ENCODE results near the gene ITGA11.
A peak's percentile ranks its signal among the peaks of the same experiment; 100 is the strongest.

Gene ITGA11

GRCh38 chr15:68310804-68311463, 121.0 kb downstream of the ITGA11 start:
- H3K9me3 ChIP-seq, result no peaks in the 10 kb centered on the region
- no peak for DNase-seq
- no peak overlapping the region for H3K4me3 ChIP-seq (ENCODE audit: low read depth, low read length)
- H3K4me1 ChIP-seq, result peaks cover 10% of the 10 kb centered on the region
- TF ChIP-seq, protein P1, sequence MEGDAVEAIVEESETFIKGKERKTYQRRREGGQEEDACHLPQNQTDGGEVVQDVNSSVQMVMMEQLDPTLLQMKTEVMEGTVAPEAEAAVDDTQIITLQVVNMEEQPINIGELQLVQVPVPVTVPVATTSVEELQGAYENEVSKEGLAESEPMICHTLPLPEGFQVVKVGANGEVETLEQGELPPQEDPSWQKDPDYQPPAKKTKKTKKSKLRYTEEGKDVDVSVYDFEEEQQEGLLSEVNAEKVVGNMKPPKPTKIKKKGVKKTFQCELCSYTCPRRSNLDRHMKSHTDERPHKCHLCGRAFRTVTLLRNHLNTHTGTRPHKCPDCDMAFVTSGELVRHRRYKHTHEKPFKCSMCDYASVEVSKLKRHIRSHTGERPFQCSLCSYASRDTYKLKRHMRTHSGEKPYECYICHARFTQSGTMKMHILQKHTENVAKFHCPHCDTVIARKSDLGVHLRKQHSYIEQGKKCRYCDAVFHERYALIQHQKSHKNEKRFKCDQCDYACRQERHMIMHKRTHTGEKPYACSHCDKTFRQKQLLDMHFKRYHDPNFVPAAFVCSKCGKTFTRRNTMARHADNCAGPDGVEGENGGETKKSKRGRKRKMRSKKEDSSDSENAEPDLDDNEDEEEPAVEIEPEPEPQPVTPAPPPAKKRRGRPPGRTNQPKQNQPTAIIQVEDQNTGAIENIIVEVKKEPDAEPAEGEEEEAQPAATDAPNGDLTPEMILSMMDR (IDR thresholded peaks at IDR 0.05; ENCODE audit: low read depth, low read length), result no peak
- no peaks in the 10 kb centered on the region for H3K27me3 ChIP-seq
- no peaks in the 10 kb centered on the region for H3K36me3 ChIP-seq

GRCh38 chr15:68310178-68310803, 121.7 kb downstream of the ITGA11 start:
- no peaks in the 10 kb centered on the region for H3K27me3 ChIP-seq
- no peaks in the 10 kb centered on the region for H3K36me3 ChIP-seq
- no peak overlapping the region for H3K4me3 ChIP-seq (ENCODE audit: low read depth, low read length)
- peak; percentile 63 for DNase-seq
- H3K4me1 ChIP-seq, result peaks cover 10% of the 10 kb centered on the region
- H3K9me3 ChIP-seq, result no peaks in the 10 kb centered on the region
- TF ChIP-seq, protein P1 (IDR thresholded peaks at IDR 0.05; ENCODE audit: low read depth, low read length), result no peak

- Histone ChIP-seq H3K4me3 (ENCODE audit: low read depth, low read length) (no peak overlapping the region), H3K4me1 (peaks cover 10% of the 10 kb centered on the region), H3K36me3 (no peaks in the 10 kb centered on the region), H3K9me3 (no peaks in the 10 kb centered on the region), H3K27me3 (no peaks in the 10 kb centered on the region)
- TF ChIP-seq, protein P1 (IDR thresholded peaks at IDR 0.05; ENCODE audit: low read depth, low read length), result no peak
- DNase-seq, result no peak
Observed at GRCh38 chr15:68309024-68309423, 122.9 kb downstream of the ITGA11 start.

DNA sequence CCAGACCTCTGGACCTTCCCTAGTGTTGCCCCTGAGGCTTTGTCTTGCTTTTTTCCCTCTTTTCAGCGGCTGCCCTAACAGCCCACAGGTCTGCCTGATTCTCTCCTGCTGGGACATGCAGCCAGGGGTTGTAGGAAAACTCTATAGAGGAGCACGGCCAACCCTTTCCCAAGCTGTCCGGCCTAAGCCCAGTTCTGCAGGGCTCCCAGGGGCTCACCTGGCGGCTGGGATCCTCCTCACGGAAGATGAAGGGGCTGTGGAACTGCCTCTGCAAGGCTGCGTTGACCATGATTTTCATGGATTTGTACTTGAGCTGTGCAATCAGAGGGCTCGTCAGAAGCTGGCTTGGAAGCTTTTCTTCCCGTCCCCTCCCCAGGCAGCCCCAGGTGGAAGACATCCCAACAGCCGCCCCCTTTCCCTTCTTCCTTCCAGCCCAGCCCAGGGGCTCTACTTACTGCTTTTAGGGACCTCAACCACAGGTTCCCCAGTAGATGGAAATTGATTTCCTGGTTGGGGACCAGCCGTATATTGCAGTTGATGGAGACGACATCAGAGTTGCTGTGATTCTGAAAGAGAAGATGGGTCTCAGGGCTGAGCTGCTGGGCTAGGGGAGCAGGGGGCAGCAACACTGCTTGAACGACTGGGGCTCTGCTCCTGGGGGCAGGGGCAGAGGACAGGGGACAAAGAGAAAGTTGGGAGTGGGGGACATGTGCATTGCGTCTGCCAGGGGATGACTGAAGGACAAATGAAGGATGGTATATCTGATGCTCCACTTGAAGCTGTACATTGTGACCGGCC, 124.6 kb downstream of the ITGA11 start:
- Histone ChIP-seq H3K4me1 (peaks cover 10% of the 10 kb centered on the region), H3K4me3 (ENCODE audit: low read depth, low read length) (no peak overlapping the region), H3K9me3 (no peaks in the 10 kb centered on the region), H3K27me3 (no peaks in the 10 kb centered on the region), H3K36me3 (no peaks in the 10 kb centered on the region)
- TF ChIP-seq, protein P1 (IDR thresholded peaks at IDR 0.05; ENCODE audit: low read depth, low read length), result no peak
- no peak for DNase-seq

DNA sequence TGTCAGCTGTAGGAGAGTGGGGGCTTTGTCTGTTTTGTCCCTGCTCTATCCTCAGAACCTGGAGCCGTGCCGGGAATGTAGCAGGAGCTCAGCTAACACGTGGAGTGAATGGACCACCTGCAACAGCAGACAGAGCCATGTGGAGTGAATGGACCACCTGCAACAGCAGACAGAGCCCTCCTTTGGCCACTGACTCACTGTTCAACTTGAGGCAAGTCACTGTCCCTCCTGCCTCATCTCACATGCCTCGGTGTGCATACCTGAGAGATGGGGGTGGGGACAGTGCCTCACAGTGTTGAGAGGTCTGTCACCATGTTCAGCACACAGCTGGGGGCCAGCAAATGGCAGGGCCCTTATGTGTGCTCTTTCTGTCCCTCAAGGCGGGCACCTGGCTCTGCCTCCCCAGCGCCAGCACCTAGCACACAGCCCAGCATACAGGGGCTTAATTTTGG, 126.5 kb downstream of the ITGA11 start:
- H3K9me3 ChIP-seq, result no peaks in the 10 kb centered on the region
- peaks cover 3% of the 10 kb centered on the region for H3K4me1 ChIP-seq
- H3K36me3 ChIP-seq, result no peaks in the 10 kb centered on the region
- DNase-seq, result no peak
- no peak overlapping the region for H3K4me3 ChIP-seq (ENCODE audit: low read depth, low read length)
- TF ChIP-seq, protein P1 (IDR thresholded peaks at IDR 0.05; ENCODE audit: low read depth, low read length), result no peak
- no peaks in the 10 kb centered on the region for H3K27me3 ChIP-seq

All from BE2C (cell line).